VCaP (cell line): ENCODE data around the gene SIGLEC1.

ENCODE experiments used
- H3K27ac ChIP-seq: fragments of 450-650 bp; 2 replicates; pipeline ENCODE4 v1.5.1; 2017
- CTCF ChIP-seq: fragments of 450-650 bp; conservative IDR thresholded peaks from 2 replicates; pipeline ENCODE4 v1.5.1; 2017; ENCODE audit warnings: mild to moderate bottlenecking, moderate library complexity

The SIGLEC1 gene

DNA sequence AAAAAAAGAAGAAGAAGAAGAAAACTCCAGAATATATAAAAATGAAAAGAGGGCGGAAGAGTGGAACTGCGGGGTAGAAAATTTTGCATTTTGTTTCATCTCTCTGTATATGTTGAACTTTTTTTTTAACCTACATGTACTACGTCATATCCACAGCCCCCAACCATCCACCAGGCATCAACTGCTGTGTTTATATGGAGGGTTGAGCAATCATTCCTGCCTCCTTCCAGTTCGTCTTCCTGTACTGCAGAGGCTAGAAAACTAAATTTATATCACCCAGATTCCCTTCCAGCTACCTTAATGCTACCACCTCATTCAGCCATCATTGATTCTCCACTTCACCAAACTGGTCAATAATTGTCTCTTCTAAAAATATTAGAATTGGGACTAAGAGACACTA lies 9.5 kb upstream of the SIGLEC1 start:
- H3K27ac ChIP-seq: no peak overlapping the region

GRCh38 chr20:3720626-3721025 lies 8.2 kb upstream of the SIGLEC1 start:
- no peak overlapping the region for H3K27ac ChIP-seq
- TF ChIP-seq CTCF: no peak

More for the DNA sequence above, 9.5 kb upstream of the SIGLEC1 start:
- TF ChIP-seq CTCF: no peak

GRCh38 chr20:3720068-3720467 lies 7.7 kb upstream of the SIGLEC1 start:
- TF ChIP-seq CTCF: no peak
- no peak overlapping the region for H3K27ac ChIP-seq

DNA sequence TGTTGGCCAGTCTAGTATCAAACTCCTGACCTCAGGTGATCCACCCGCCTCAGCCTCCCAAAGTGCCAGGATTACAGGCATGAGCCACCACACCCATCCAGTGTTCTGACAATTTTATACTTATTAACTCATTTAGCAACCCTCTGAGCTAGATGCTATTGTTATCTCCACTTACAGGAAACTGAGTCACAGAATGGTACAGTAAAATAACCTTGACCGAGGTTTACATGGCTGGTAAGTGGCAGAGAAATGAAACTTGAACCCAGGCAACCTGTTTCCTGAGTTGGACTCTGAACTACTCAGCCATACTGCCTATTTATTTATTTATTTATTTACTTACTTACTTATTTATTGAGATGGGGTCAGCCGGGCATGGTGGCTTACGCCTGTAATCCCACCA lies 6.6 kb upstream of the SIGLEC1 start:
- H3K27ac ChIP-seq: no peak overlapping the region
- TF ChIP-seq CTCF: no peak

DNA sequence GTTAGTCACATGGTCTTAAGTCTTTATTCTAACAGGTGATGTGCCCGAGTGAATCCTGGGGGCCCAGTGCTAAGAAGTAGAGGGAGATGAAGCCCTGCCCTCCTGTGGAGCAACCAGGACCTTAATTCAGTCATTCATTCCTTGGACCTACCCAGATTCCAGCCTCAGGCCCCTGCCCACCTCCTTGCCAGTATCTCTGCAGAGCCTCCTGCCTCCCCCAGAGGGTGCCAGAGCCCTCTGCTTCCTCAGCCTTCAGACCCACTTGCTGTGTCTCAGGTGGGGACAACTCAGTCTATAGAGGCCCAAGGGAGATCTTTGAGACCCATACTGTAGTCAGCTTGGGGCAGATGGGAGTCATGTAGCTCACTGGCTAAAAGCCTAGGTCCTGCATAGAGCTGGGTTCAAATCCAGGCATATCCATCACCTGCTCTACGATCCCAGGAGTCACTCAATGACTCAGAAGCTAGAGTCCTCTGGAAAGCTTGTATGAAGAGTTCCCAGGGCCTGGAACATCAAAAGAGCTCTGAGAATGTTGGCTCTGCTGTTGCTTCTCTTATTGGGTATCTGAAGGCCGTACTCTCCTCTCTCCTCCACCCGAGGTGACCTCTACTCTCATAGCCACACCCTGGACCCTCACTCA lies 3.9 kb upstream of the SIGLEC1 start:
- TF ChIP-seq CTCF: peak; percentile 94
- no peak overlapping the region for H3K27ac ChIP-seq

GRCh38 chr20:3714092-3714491 lies 1.7 kb upstream of the SIGLEC1 start:
- H3K27ac ChIP-seq: no peak overlapping the region
- no peak for TF ChIP-seq CTCF

- H3K27ac ChIP-seq: no peak overlapping the region
- TF ChIP-seq CTCF: no peak
These were observed 887 bp downstream of the SIGLEC1 start for GRCh38 chr20:3711484-3711941.
